PC-9 (cell line): ENCODE data around the gene POTEB. TPM values are rescaled to one million over a fixed set of nuclear protein-coding genes. Genes with fewer than 3 reads are reported as not detected.
"Not testable (repeated sequence)": the region's sequence is repeated elsewhere in the genome, so short reads cannot be mapped to it uniquely, and the experiment has no call there.

Experiments used
- Bru-seq: library from RNA; stranded (reverse); fragments of 400-500 nt; gene quantifications from one replicate; lab custom pipeline; 2021; lab: Mats Ljungman, UMichigan
- BruChase-seq, 2 experiments: library from RNA; stranded (reverse); fragments of 400-500 nt; gene quantifications; one replicate each; lab custom pipeline; 2021; lab: Mats Ljungman, UMichigan
- BruUV-seq: library from RNA; stranded (reverse); fragments of 400-500 nt; replicated peaks from 2 replicates; lab custom pipeline; 2021; lab: Mats Ljungman, UMichigan
- CTCF ChIA-PET: fragments of 300-600 bp; sonication (Branson Sonifier 250); formaldehyde crosslinking; loops from one replicate; lab custom pipeline; 2022; ENCODE audit warnings: antibody characterized with exemption; lab: Charles Lee
- POLR2A ChIA-PET: fragments of 300-600 bp; sonication (Branson Sonifier 250); formaldehyde crosslinking; loops from one replicate; lab custom pipeline; 2022; ENCODE audit warnings: antibody characterized with exemption; ENCODE audit not compliant: unreplicated experiment; lab: Charles Lee
- DNase-seq, 2 experiments: peaks; one replicate each; pipeline versions ENCODE4 v3.0.0 to v3.0.0-alpha.2; 2015 to 2022; ENCODE audit warnings: mixed read lengths in 1 of 2
- H2AFZ ChIP-seq: fragments of 200-600 bp; sonication (generic); 2 replicates; pipeline ENCODE4 v1.8.1; 2017; ENCODE audit warnings: antibody characterized with exemption
- H3F3A ChIP-seq: fragments of 200-600 bp; sonication (generic); 2 replicates; pipeline ENCODE4 v1.8.1; 2017; ENCODE audit warnings: antibody characterized with exemption, mild to moderate bottlenecking, low read depth; ENCODE audit not compliant: insufficient read depth
- H3K27ac ChIP-seq: fragments of 200-600 bp; sonication (generic); 2 replicates; pipeline ENCODE4 v1.6.1; 2016; ENCODE audit warnings: mixed run types
- H3K27me3 ChIP-seq: fragments of 200-600 bp; sonication (generic); 2 replicates; pipeline ENCODE4 v1.6.1; 2016; ENCODE audit warnings: low read depth, mixed run types; ENCODE audit not compliant: insufficient read depth
- H3K36me3 ChIP-seq: fragments of 200-600 bp; sonication (generic); 2 replicates; pipeline ENCODE4 v1.6.1; 2016; ENCODE audit warnings: low read depth, mixed run types
- H3K4me1 ChIP-seq: fragments of 200-600 bp; sonication (generic); replicated peaks from 2 replicates; pipeline ENCODE4 v1.6.1; 2016; ENCODE audit warnings: mixed run types; ENCODE audit not compliant: insufficient read depth
- H3K4me2 ChIP-seq: fragments of 200-600 bp; sonication (generic); 2 replicates; pipeline ENCODE4 v1.6.1; 2017; ENCODE audit warnings: mixed run types
- H3K4me3 ChIP-seq: fragments of 200-600 bp; sonication (generic); 2 replicates; pipeline ENCODE4 v1.6.1; 2016; ENCODE audit warnings: mixed run types
- H3K79me2 ChIP-seq: fragments of 200-600 bp; sonication (generic); 2 replicates; pipeline ENCODE4 v1.6.1; 2017; ENCODE audit warnings: low read depth, mixed run types
- H3K9me2 ChIP-seq: fragments of 200-600 bp; sonication (generic); 2 replicates; pipeline ENCODE4 v1.8.1; 2017; ENCODE audit warnings: mild to moderate bottlenecking; ENCODE audit not compliant: insufficient read depth
- H3K9me3 ChIP-seq: fragments of 200-600 bp; sonication (generic); 2 replicates; pipeline ENCODE4 v1.8.1; 2016; ENCODE audit warnings: low read depth; ENCODE audit not compliant: insufficient read depth
- H4K20me1 ChIP-seq: fragments of 200-600 bp; sonication (generic); 2 replicates; pipeline ENCODE4 v1.8.1; 2017; ENCODE audit not compliant: insufficient read depth
- intact Hi-C: fragments of 100-400 bp; cut with micrococcal nuclease; formaldehyde crosslinking; loops from one replicate; pipeline ENCODE4 v1.10.0; 2022; ENCODE audit not compliant: unreplicated experiment
- long read RNA-seq: library from polyadenylated mRNA; stranded (forward); transcript quantifications from one replicate; pipeline ENCODE4 v2.0.0, GENCODE V29; 2022
- microRNA-seq: library from miRNA; unstranded; fragments of <30 nt; microRNA quantifications from one replicate; pipeline ENCODE4 v1.2.0, GENCODE V29; 2021; ENCODE audit warnings: borderline number of aligned reads, borderline replicate concordance
- total RNA-seq: library from RNA; stranded (reverse); gene quantifications from 2 replicates; pipeline ENCODE4 v1.2.3, GENCODE V29; 2021

Gene POTEB
- total RNA-seq (not detected in 2 replicates), Bru-seq, nascent RNA (not detected), BruChase-seq, experiment 1, labeled RNA remaining after a 2-hour chase (not detected), BruChase-seq, experiment 2, labeled RNA remaining after a 6-hour chase (not detected)
- long read RNA-seq = 0 reads

- H3K4me2 ChIP-seq, H2AFZ ChIP-seq, H3K4me1 ChIP-seq, H3K27ac ChIP-seq, H3K9me3 ChIP-seq, H3K27me3 ChIP-seq, POLR2A ChIA-PET, H3K4me3 ChIP-seq, BruUV-seq, H3K9me2 ChIP-seq, H3K36me3 ChIP-seq, DNase-seq, H4K20me1 ChIP-seq, H3F3A ChIP-seq, intact Hi-C loops, CTCF ChIA-PET, H3K79me2 ChIP-seq: not testable (repeated sequence)
Observed at GRCh38 chr15:21877635-21878034, at the start of gene POTEB. TSS of gene POTEB (minus strand) at chr15:21877735. CDS start at chr15:21877246, 489 bp downstream.

DNA sequence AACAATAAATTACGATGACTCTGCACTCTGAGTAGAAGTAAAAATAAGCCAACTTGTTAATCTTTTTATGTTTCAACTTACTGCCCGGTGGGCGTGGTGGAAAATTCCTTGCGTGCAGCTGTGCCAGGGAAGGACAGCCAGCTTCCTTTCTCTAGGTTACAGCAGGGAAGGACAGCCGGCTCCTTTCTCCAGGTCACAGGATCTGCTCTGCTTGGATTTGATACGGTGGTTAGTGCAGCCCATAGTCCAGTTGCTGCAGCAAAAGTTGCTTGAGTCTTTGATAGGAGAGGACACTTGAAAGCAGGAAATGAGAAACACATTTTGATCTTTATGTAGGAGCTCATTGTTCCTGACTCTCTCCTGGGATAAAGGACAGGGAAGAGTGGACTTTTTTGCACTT, 13.4 kb upstream of the POTEB start:
- H4K20me1 ChIP-seq, CTCF ChIA-PET, H3F3A ChIP-seq, H3K4me1 ChIP-seq, H3K79me2 ChIP-seq, H3K27me3 ChIP-seq, H3K27ac ChIP-seq, H2AFZ ChIP-seq, H3K9me2 ChIP-seq, H3K4me2 ChIP-seq, H3K4me3 ChIP-seq, DNase-seq, BruUV-seq, H3K9me3 ChIP-seq, intact Hi-C loops, POLR2A ChIA-PET, H3K36me3 ChIP-seq: not testable (repeated sequence)

- H4K20me1 ChIP-seq, H3K79me2 ChIP-seq, POLR2A ChIA-PET, H3K4me1 ChIP-seq, intact Hi-C loops, H3F3A ChIP-seq, CTCF ChIA-PET, H3K36me3 ChIP-seq, H3K9me3 ChIP-seq, H3K4me3 ChIP-seq, H3K9me2 ChIP-seq, H3K27ac ChIP-seq, H2AFZ ChIP-seq, H3K4me2 ChIP-seq, H3K27me3 ChIP-seq, DNase-seq, BruUV-seq: not testable (repeated sequence)
Observed at GRCh38 chr15:21889542-21889941, 12.0 kb upstream of the POTEB start.

GRCh38 chr15:21838831-21839230, 38.7 kb downstream of the POTEB start:
- BruUV-seq, H3K27me3 ChIP-seq, H3K27ac ChIP-seq, CTCF ChIA-PET, H4K20me1 ChIP-seq, POLR2A ChIA-PET, H2AFZ ChIP-seq, H3K79me2 ChIP-seq, H3K4me2 ChIP-seq, H3K4me3 ChIP-seq, H3K9me2 ChIP-seq, DNase-seq, H3K4me1 ChIP-seq, H3F3A ChIP-seq, H3K9me3 ChIP-seq, intact Hi-C loops, H3K36me3 ChIP-seq: not testable (repeated sequence)

Small RNAs within 50 kb of the gene (microRNA-seq; reads per million reads assigned to microRNA genes)
- gene MIR3118-4 = not detected

Other genes with a start within 250 kb of the POTEB start
- not detected in 2 replicates for gene OR4M2, start 202.8 kb upstream of the POTEB start, total RNA-seq